Keratinocyte (primary cell): Measurements from ENCODE around the gene OR6M1. TPM values are rescaled to one million over a fixed set of nuclear protein-coding genes. Genes with fewer than 3 reads are reported as not detected.

Experiments used
- DNase-seq: peaks from one replicate; pipeline ENCODE4 v3.0.0-alpha.2; 2011; ENCODE audit warnings: low read depth, missing footprints, low spot score
- FAIRE-seq: peaks from 2 replicates; lab custom pipeline; 2011; peaks lifted over from hg19 to GRCh38; lab: Jason Lieb, UNC
- H2AFZ ChIP-seq: 2 replicates; pipeline ENCODE4 v1.6.0; 2012; ENCODE audit warnings: low read length, control low read depth, inconsistent platforms; ENCODE audit not compliant: control insufficient read depth
- H3K27ac ChIP-seq: 2 replicates; pipeline ENCODE4 v1.5.1; 2011; ENCODE audit warnings: low read length; ENCODE audit not compliant: control insufficient read depth, insufficient read depth
- H3K27me3 ChIP-seq: 3 replicates; pipeline ENCODE4 v1.6.0; 2011; ENCODE audit warnings: low read length; ENCODE audit not compliant: control insufficient read depth, insufficient read depth; ENCODE audit errors: extremely low read depth
- H3K36me3 ChIP-seq, 2 experiments: 2 replicates in 1 of 2; 3 replicates in 1 of 2; pipeline ENCODE4 v1.5.1; 2011; ENCODE audit warnings: low read length in 2 of 2, mild to moderate bottlenecking in 1 of 2; ENCODE audit not compliant: control insufficient read depth in 2 of 2, insufficient read depth in 2 of 2; ENCODE audit errors: extremely low read depth in 1 of 2
- H3K4me1 ChIP-seq: 3 replicates; pipeline ENCODE4 v1.5.1; 2011; ENCODE audit warnings: low read length; ENCODE audit not compliant: control insufficient read depth, insufficient read depth; ENCODE audit errors: extremely low read depth
- H3K4me2 ChIP-seq: 3 replicates; pipeline ENCODE4 v1.6.0; 2011; ENCODE audit warnings: low read depth, low read length; ENCODE audit not compliant: control insufficient read depth, insufficient read depth; ENCODE audit errors: extremely low read depth
- H3K4me3 ChIP-seq, 3 experiments: fragments of 200-600 bp in 1 of 3; sonication (generic) in 1 of 3; 2 replicates in 2 of 3; 3 replicates in 1 of 3; pipeline ENCODE4 v1.5.1; 2011 to 2016; ENCODE audit warnings: low read length in 3 of 3, mild to moderate bottlenecking in 3 of 3, control low read depth in 2 of 3, inconsistent platforms in 1 of 3, low read depth in 1 of 3, mixed read lengths in 1 of 3, mixed run types in 1 of 3, moderate library complexity in 1 of 3; ENCODE audit not compliant: control insufficient read depth in 2 of 3, insufficient read depth in 2 of 3; ENCODE audit errors: extremely low read depth in 1 of 3
- H3K79me2 ChIP-seq: 2 replicates; pipeline ENCODE4 v1.6.0; 2012; ENCODE audit warnings: low read length; ENCODE audit not compliant: control insufficient read depth, insufficient read depth
- H3K9ac ChIP-seq: 3 replicates; pipeline ENCODE4 v1.6.0; 2011; ENCODE audit warnings: low read length; ENCODE audit not compliant: control insufficient read depth, insufficient read depth; ENCODE audit errors: extremely low read depth
- H3K9me1 ChIP-seq: 3 replicates; pipeline ENCODE4 v1.6.0; 2011; ENCODE audit warnings: low read length; ENCODE audit not compliant: control insufficient read depth, insufficient read depth; ENCODE audit errors: extremely low read depth
- H3K9me3 ChIP-seq: 2 replicates; pipeline ENCODE4 v1.5.1; 2012; ENCODE audit warnings: low read depth, low read length; ENCODE audit not compliant: control insufficient read depth
- H4K20me1 ChIP-seq: 3 replicates; pipeline ENCODE4 v1.6.0; 2011; ENCODE audit warnings: low read length; ENCODE audit not compliant: control insufficient read depth, insufficient read depth; ENCODE audit errors: extremely low read depth
- CTCF ChIP-seq, 3 experiments: IDR thresholded peaks in 1 of 3; conservative IDR thresholded peaks in 1 of 3; optimal IDR thresholded peaks in 1 of 3; 2 replicates in 2 of 3; 3 replicates in 1 of 3; pipeline versions ENCODE3 to v1.5.1; 2011; ENCODE audit warnings: low read length in 3 of 3, mild to moderate bottlenecking in 3 of 3, moderate library complexity in 2 of 3, control low read depth in 1 of 3, inconsistent platforms in 1 of 3; ENCODE audit not compliant: insufficient read depth in 2 of 3; ENCODE audit errors: extremely low read depth in 1 of 3
- EZH2 ChIP-seq: IDR thresholded peaks from one replicate; pipeline ENCODE4 v1.6.1; 2012; ENCODE audit warnings: inconsistent platforms, mild to moderate bottlenecking, low read length, moderate library complexity
- dilution Hi-C: fragments of 300-500 bp; cut with MboI; formaldehyde crosslinking; loops from one replicate; pipeline ENCODE4 v1.7.0; 2020; ENCODE audit warnings: low sequenced_read_pairs; ENCODE audit not compliant: extremely low pct_ligation_motif_present
- polyA plus RNA-seq, 5 experiments: library from polyadenylated mRNA; depleted of rRNA in 3 of 5; stranded (reverse) in 3 of 5; stranded (forward) in 1 of 5; unstranded in 1 of 5; fragments of >200 nt; gene quantifications; 1 replicate in 1 of 5; 2 replicates in 3 of 5; 3 replicates in 1 of 5; pipeline versions ENCODE4 v1.2.1 to v1.2.3, GENCODE V29; 2011 to 2012; ENCODE audit warnings: missing spikeins in 2 of 5, low read depth in 1 of 5, low replicate concordance in 1 of 5

Gene OR6M1
- polyA plus RNA-seq, 1 donor (not counting 4 experiments of a cell fraction or from before 2014, with no cell fraction given) = not detected

DNA sequence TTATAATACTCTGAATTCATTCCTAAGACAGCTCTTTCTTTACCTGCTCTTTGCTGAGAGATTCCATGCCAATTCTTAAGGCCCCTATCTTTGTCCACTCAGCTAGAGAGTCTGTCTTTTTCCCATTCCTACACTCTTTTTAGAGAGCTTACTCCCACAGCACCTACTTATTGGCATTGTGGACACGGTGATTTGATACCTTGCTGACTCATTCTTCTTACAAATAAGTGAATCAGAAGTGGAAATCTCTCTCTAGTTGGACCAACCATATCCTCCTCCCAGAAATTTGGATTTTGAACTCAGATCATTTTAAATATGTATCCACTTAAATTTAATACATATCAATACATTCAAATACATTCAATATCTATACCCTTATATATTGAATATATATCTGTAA, 32.5 kb upstream of the OR6M1 start:
- Histone ChIP-seq H3K4me3 (no peak overlapping the region), H3K4me1 (no peaks in the 10 kb centered on the region), H3K9me3 (no peaks in the 10 kb centered on the region), H4K20me1 (no peaks in the 10 kb centered on the region), H3K9me1 (no peaks in the 10 kb centered on the region), H3K9ac (no peak overlapping the region), H2AFZ (no peak overlapping the region), H3K36me3 (no peaks in the 10 kb centered on the region), H3K27me3 (no peaks in the 10 kb centered on the region), H3K27ac (no peak overlapping the region), H3K79me2 (no peaks in the 10 kb centered on the region), H3K4me2 (no peak overlapping the region)
- no peak for DNase-seq
- FAIRE-seq = no peak
- dilution Hi-C loops = no loop called here
- no peak for TF ChIP-seq EZH2

GRCh38 chr11:123838199-123838598, 32.0 kb upstream of the OR6M1 start:
- Histone ChIP-seq H4K20me1 (no peaks in the 10 kb centered on the region), H3K4me1 (no peaks in the 10 kb centered on the region), H3K27ac (no peak overlapping the region), H3K9ac (no peak overlapping the region), H3K4me2 (no peak overlapping the region), H3K9me3 (no peaks in the 10 kb centered on the region), H3K27me3 (no peaks in the 10 kb centered on the region), H3K9me1 (no peaks in the 10 kb centered on the region), H3K79me2 (no peaks in the 10 kb centered on the region), H3K36me3 (no peaks in the 10 kb centered on the region), H2AFZ (no peak overlapping the region), H3K4me3 (no peak overlapping the region)
- FAIRE-seq = no peak
- dilution Hi-C loops = no loop called here
- TF ChIP-seq EZH2 = no peak
- TF ChIP-seq CTCF (optimal IDR thresholded peaks at IDR 0.05 in 1 of 3, IDR thresholded peaks at IDR 0.05 in 1 of 3, conservative IDR thresholded peaks at IDR 0.05 in 1 of 3; ENCODE audit: extremely low read depth in 1 of 3, insufficient read depth in 2 of 3, low read length in 3 of 3) = no peak
- no peak for DNase-seq

DNA sequence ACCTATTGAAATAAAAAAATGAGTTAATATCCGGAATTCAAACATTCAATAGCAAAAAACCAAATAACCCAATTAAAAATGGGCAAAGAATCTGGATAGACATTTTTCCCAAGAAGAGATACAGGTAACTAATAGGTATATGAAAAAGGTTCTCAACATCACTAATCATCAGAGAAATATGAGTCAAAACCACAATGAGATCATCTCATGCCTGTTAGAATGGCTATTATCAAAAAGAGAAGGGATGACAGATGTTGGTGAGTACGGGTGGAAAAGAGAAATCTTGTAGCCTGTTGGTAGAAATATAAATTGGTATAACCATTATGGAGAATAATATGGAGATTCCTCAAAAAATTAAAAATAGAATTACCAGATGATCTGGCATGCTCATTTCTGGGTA, 26.9 kb upstream of the OR6M1 start:
- no peak overlapping the region for H3K4me2 ChIP-seq
- H3K27me3 ChIP-seq = no peaks in the 10 kb centered on the region
- dilution Hi-C loops = no loop called here
- H3K4me1 ChIP-seq = no peaks in the 10 kb centered on the region
- TF ChIP-seq CTCF (optimal IDR thresholded peaks at IDR 0.05 in 1 of 3, IDR thresholded peaks at IDR 0.05 in 1 of 3, conservative IDR thresholded peaks at IDR 0.05 in 1 of 3; ENCODE audit: extremely low read depth in 1 of 3, insufficient read depth in 2 of 3, low read length in 3 of 3) (no peak), EZH2 (no peak)
- FAIRE-seq = peak; percentile 9
- no peak for DNase-seq
- H3K27ac ChIP-seq = no peak overlapping the region
- H4K20me1 ChIP-seq = no peaks in the 10 kb centered on the region
- H3K9me1 ChIP-seq = no peaks in the 10 kb centered on the region
- H3K36me3 ChIP-seq = no peaks in the 10 kb centered on the region
- no peaks in the 10 kb centered on the region for H3K79me2 ChIP-seq
- no peak overlapping the region for H3K4me3 ChIP-seq
- no peak overlapping the region for H2AFZ ChIP-seq
- H3K9ac ChIP-seq = no peak overlapping the region
- no peaks in the 10 kb centered on the region for H3K9me3 ChIP-seq
